ENCODE results near the gene AAMDC. TPM values are rescaled to one million over a fixed set of nuclear protein-coding genes. Genes with fewer than 3 reads are reported as not detected.
A peak's percentile ranks its signal among the peaks of the same experiment; 100 is the strongest.

The AAMDC gene
- polyA plus RNA-seq, 3 donors = 8.9 to 32.9 (median 28.1) TPM

- H3K4me1 ChIP-seq (ENCODE audit: control insufficient read depth in 1 of 2, insufficient read depth in 2 of 2, low read length in 2 of 2) = peaks cover 23 to 28% of the 10 kb centered on the region in 2 donors
- WGBS (ENCODE audit: insufficient coverage) = 6% methylated on average over 9 of the region's 19 CpGs
- H3K27me3 Mint-ChIP-seq (ENCODE audit: low read depth in 3 of 3) = peaks cover 0 to 1% (median 0%) of the 10 kb centered on the region in 3 donors
- H3K36me3 ChIP-seq (replicated peaks in 1 of 2; ENCODE audit: control insufficient read depth in 1 of 2, insufficient read depth in 2 of 2, low read length in 2 of 2) = no peaks in the 10 kb centered on the region
- H3K4me3 ChIP-seq (replicated peaks in 1 of 3; ENCODE audit: low read depth in 2 of 3, low read length in 3 of 3) = peak overlapping the region; percentile 70 to 99 (median 96)
- TF ChIP-seq CTCF (IDR thresholded peaks at IDR 0.05) = no peak
- intact Hi-C loops (cut with micrococcal nuclease) = no loop called here
- peak overlapping the region; percentile 77 to 85 for H3K27ac ChIP-seq (ENCODE audit: low read depth in 1 of 2, low read length in 2 of 2)
- H4K20me1 ChIP-seq (ENCODE audit: insufficient read depth, low read length) = peaks cover 59% of the 10 kb centered on the region
- peaks cover 70% of the 10 kb centered on the region for H3K79me2 ChIP-seq (ENCODE audit: insufficient read depth, low read length)
- H2AFZ ChIP-seq (ENCODE audit: insufficient read depth, low read depth, low read length, poor library complexity, severe bottlenecking) = peak overlapping the region; percentile 97
- H3K4me2 ChIP-seq (replicated peaks; ENCODE audit: extremely low read depth, low read length, poor library complexity, severe bottlenecking) = peak overlapping the region; percentile 99
- H3K27ac Mint-ChIP-seq = peak overlapping the region; percentile 85 to 92 (median 90)
- H3K36me3 Mint-ChIP-seq = peaks cover 0 to 3% of the 10 kb centered on the region in 2 donors
- peaks cover 5 to 6% of the 10 kb centered on the region in 2 donors for H3K9me3 ChIP-seq (replicated peaks in 1 of 2; ENCODE audit: control insufficient read depth in 1 of 2, insufficient read depth in 1 of 2, low read length in 2 of 2)
- peaks cover 3 to 5% (median 4%) of the 10 kb centered on the region in 7 donors for H3K9me3 Mint-ChIP-seq
- H3K9ac ChIP-seq (ENCODE audit: insufficient read depth, low read length, poor library complexity, severe bottlenecking) = peak overlapping the region; percentile 91
- H3K4me1 Mint-ChIP-seq = peaks cover 31% of the 10 kb centered on the region
- DNase-seq = peak; percentile 64 to 75 (median 72)
- no peaks in the 10 kb centered on the region for H3K27me3 ChIP-seq (ENCODE audit: control insufficient read depth in 2 of 2, insufficient read depth in 2 of 2, low read length in 2 of 2)
- peak overlapping the region; percentile 95 to 99 for H3K4me3 Mint-ChIP-seq
These were observed 1.5 kb upstream of the AAMDC start for GRCh38 chr11:77819411-77819920.

- H3K27ac Mint-ChIP-seq = peak overlapping the region; percentile 85 to 96 (median 93)
- Histone ChIP-seq H2AFZ (ENCODE audit: insufficient read depth, low read depth, low read length, poor library complexity, severe bottlenecking) (peak overlapping the region; percentile 97), H3K4me3 (replicated peaks in 1 of 3; ENCODE audit: low read depth in 2 of 3, low read length in 3 of 3) (peak overlapping the region; percentile 70 to 99 (median 96)), H3K4me2 (replicated peaks; ENCODE audit: extremely low read depth, low read length, poor library complexity, severe bottlenecking) (peak overlapping the region; percentile 99), H3K27ac (ENCODE audit: low read depth in 1 of 2, low read length in 2 of 2) (peak overlapping the region; percentile 77 to 85), H3K27me3 (ENCODE audit: control insufficient read depth in 2 of 2, insufficient read depth in 2 of 2, low read length in 2 of 2) (no peaks in the 10 kb centered on the region), H3K36me3 (replicated peaks in 1 of 2; ENCODE audit: control insufficient read depth in 1 of 2, insufficient read depth in 2 of 2, low read length in 2 of 2) (no peaks in the 10 kb centered on the region), H3K9ac (ENCODE audit: insufficient read depth, low read length, poor library complexity, severe bottlenecking) (peak overlapping the region; percentile 91), H3K79me2 (ENCODE audit: insufficient read depth, low read length) (peaks cover 64% of the 10 kb centered on the region), H4K20me1 (ENCODE audit: insufficient read depth, low read length) (peaks cover 53% of the 10 kb centered on the region), H3K4me1 (ENCODE audit: control insufficient read depth in 1 of 2, insufficient read depth in 2 of 2, low read length in 2 of 2) (peaks cover 23 to 28% of the 10 kb centered on the region in 2 donors), H3K9me3 (replicated peaks in 1 of 2; ENCODE audit: control insufficient read depth in 1 of 2, insufficient read depth in 1 of 2, low read length in 2 of 2) (peaks cover 0 to under 1% of the 10 kb centered on the region in 2 donors)
- H3K4me3 Mint-ChIP-seq = peak overlapping the region; percentile 99 to 100
- peaks cover 31% of the 10 kb centered on the region for H3K4me1 Mint-ChIP-seq
- H3K36me3 Mint-ChIP-seq = no peaks in the 10 kb centered on the region
- DNase-seq = peak in 1 of 3 donors; percentile 11
- TF ChIP-seq CTCF (IDR thresholded peaks at IDR 0.05) = no peak
- intact Hi-C loops (cut with micrococcal nuclease) = loop anchor here (2.0 to 10.0 kb wide), 2 partner anchors 175 kb away; partner anchors contain the start of gene INTS4 (in 2 of the 2)
- under 1% methylated on average over 46 of the region's 55 CpGs for WGBS (ENCODE audit: insufficient coverage)
- H3K27me3 Mint-ChIP-seq (ENCODE audit: low read depth in 3 of 3) = peaks cover 0 to 1% (median 1%) of the 10 kb centered on the region in 3 donors
- H3K9me3 Mint-ChIP-seq = peaks cover 0 to 1% (median 0%) of the 10 kb centered on the region in 7 donors
These were observed 901 bp upstream of the AAMDC start for GRCh38 chr11:77819921-77820564.
